ENCODE measurements around the gene TAS2R50.

The TAS2R50 gene

GRCh38 chr12:10943167-10943566, 43.5 kb downstream of the TAS2R50 start:
- DNase-seq: no peak

GRCh38 chr12:10941916-10942607, 44.6 kb downstream of the TAS2R50 start:
- no peak for DNase-seq

- no peak for DNase-seq
Measured at GRCh38 chr12:10941369-10941768, 45.3 kb downstream of the TAS2R50 start.

GRCh38 chr12:10940389-10940788, 46.3 kb downstream of the TAS2R50 start:
- no peak for DNase-seq

- no peak for DNase-seq
Measured at GRCh38 chr12:10939163-10939562, 47.5 kb downstream of the TAS2R50 start, which contains the start of gene TAS2R14. TSS of gene TAS2R14 (minus strand) at chr12:10939263. CDS start at chr12:10939207, 56 bp downstream.

GRCh38 chr12:10936506-10936905, 50.2 kb downstream of the TAS2R50 start:
- DNase-seq: no peak

Measured in NCI-H146 (cell line).